Large intestine (tissue), 3 donors: ENCODE data around the gene KIF26B. TPM values are rescaled to one million over a fixed set of nuclear protein-coding genes. Genes with fewer than 3 reads are reported as not detected.
"Not testable (repeated sequence)": the region's sequence is repeated elsewhere in the genome, so short reads cannot be mapped to it uniquely, and the experiment has no call there.

Source experiments
- DNase-seq, 2 donors: peaks; one replicate each; pipeline versions ENCODE4 v3.0.0 to v3.0.0-alpha.2; 2013
- H3K27ac ChIP-seq: one replicate; pipeline ENCODE4 v1.5.1; 2013; ENCODE audit warnings: low read length
- H3K27me3 ChIP-seq: 2 replicates; pipeline ENCODE4 v1.6.1; 2013; ENCODE audit warnings: low read length; ENCODE audit not compliant: control insufficient read depth, insufficient read depth
- H3K36me3 ChIP-seq: 2 replicates; pipeline ENCODE4 v1.6.1; 2013; ENCODE audit warnings: low read length; ENCODE audit not compliant: control insufficient read depth, insufficient read depth
- H3K4me1 ChIP-seq: one replicate; pipeline ENCODE4 v1.6.1; 2013; ENCODE audit warnings: low read length; ENCODE audit not compliant: control insufficient read depth, insufficient read depth
- H3K4me3 ChIP-seq: one replicate; pipeline ENCODE4 v1.5.1; 2013; ENCODE audit warnings: low read length
- H3K9me3 ChIP-seq: one replicate; pipeline ENCODE4 v1.6.1; 2013; ENCODE audit warnings: mild to moderate bottlenecking, low read depth, low read length, moderate library complexity; ENCODE audit not compliant: control insufficient read depth
- WGBS: methylation state at CpG from one replicate; pipeline ENCODE4 v1.1.5; 2013; ENCODE audit warnings: low lambda C conversion rate; ENCODE audit not compliant: insufficient coverage; 5-methylcytosine and 5-hydroxymethylcytosine counted together
- polyA plus RNA-seq: library from polyadenylated mRNA; unstranded; fragments of 120-200 nt; gene quantifications from one replicate; pipeline ENCODE4 v1.2.1, GENCODE V29; 2013

Gene KIF26B
- polyA plus RNA-seq, 1 donor, result 3.9 TPM

GRCh38 chr1:245332513-245332912, 177.7 kb downstream of the KIF26B start:
- DNase-seq, result no peak
- Histone ChIP-seq H3K27ac (no peak overlapping the region), H3K9me3 (no peaks in the 10 kb centered on the region), H3K36me3 (no peaks in the 10 kb centered on the region), H3K4me3 (no peak overlapping the region), H3K27me3 (no peaks in the 10 kb centered on the region), H3K4me1 (no peaks in the 10 kb centered on the region)
- WGBS, result no CpG with 5 or more reads among the region's 6 CpGs

- WGBS, result no CpG with 5 or more reads among the region's 4 CpGs
- Histone ChIP-seq H3K27me3 (no peaks in the 10 kb centered on the region), H3K27ac (no peak overlapping the region), H3K4me1 (no peaks in the 10 kb centered on the region), H3K4me3 (no peak overlapping the region), H3K36me3 (no peaks in the 10 kb centered on the region), H3K9me3 (no peaks in the 10 kb centered on the region)
- DNase-seq, result no peak
Measured at GRCh38 chr1:245334235-245334634, 179.4 kb downstream of the KIF26B start.

- H3K36me3 ChIP-seq, result no peaks in the 10 kb centered on the region
- H3K4me3 ChIP-seq, result no peak overlapping the region
- no peaks in the 10 kb centered on the region for H3K4me1 ChIP-seq
- no CpG with 5 or more reads among the region's 9 CpGs for WGBS
- no peak overlapping the region for H3K27ac ChIP-seq
- no peaks in the 10 kb centered on the region for H3K9me3 ChIP-seq
- H3K27me3 ChIP-seq, result no peaks in the 10 kb centered on the region
- no peak for DNase-seq
Measured at GRCh38 chr1:245334827-245335490, 180.2 kb downstream of the KIF26B start.

GRCh38 chr1:245335684-245336083, 180.9 kb downstream of the KIF26B start:
- H3K36me3 ChIP-seq, H3K4me3 ChIP-seq, DNase-seq, H3K4me1 ChIP-seq, H3K9me3 ChIP-seq, H3K27me3 ChIP-seq, H3K27ac ChIP-seq: not testable (repeated sequence)
- 100% methylated on average over 6 of the region's 22 CpGs for WGBS

GRCh38 chr1:245336149-245336983, 181.6 kb downstream of the KIF26B start:
- 67% methylated on average over 6 of the region's 22 CpGs for WGBS
- Histone ChIP-seq H3K4me1 (no peaks in the 10 kb centered on the region), H3K36me3 (no peaks in the 10 kb centered on the region), H3K4me3 (no peak overlapping the region), H3K9me3 (no peaks in the 10 kb centered on the region), H3K27ac (no peak overlapping the region), H3K27me3 (no peaks in the 10 kb centered on the region)
- peak in 1 of 2 donors; percentile 46 for DNase-seq

GRCh38 chr1:245336984-245337355, 182.2 kb downstream of the KIF26B start:
- no CpG with 5 or more reads among the region's 2 CpGs for WGBS
- not testable (repeated sequence) for H3K4me3 ChIP-seq, DNase-seq, H3K27ac ChIP-seq, H3K4me1 ChIP-seq, H3K36me3 ChIP-seq, H3K27me3 ChIP-seq, H3K9me3 ChIP-seq

GRCh38 chr1:245337829-245338484, 183.2 kb downstream of the KIF26B start:
- peak in 1 of 2 donors; percentile 36 for DNase-seq
- Histone ChIP-seq H3K36me3 (no peaks in the 10 kb centered on the region), H3K27ac (no peak overlapping the region), H3K4me3 (no peak overlapping the region), H3K4me1 (no peaks in the 10 kb centered on the region), H3K9me3 (no peaks in the 10 kb centered on the region), H3K27me3 (no peaks in the 10 kb centered on the region)
- 15% methylated on average over 4 of the region's 10 CpGs for WGBS

GRCh38 chr1:245338485-245338877, 183.7 kb downstream of the KIF26B start:
- Histone ChIP-seq H3K36me3 (no peaks in the 10 kb centered on the region), H3K4me3 (no peak overlapping the region), H3K27ac (no peak overlapping the region), H3K4me1 (no peaks in the 10 kb centered on the region), H3K9me3 (no peaks in the 10 kb centered on the region), H3K27me3 (no peaks in the 10 kb centered on the region)
- peak in 1 of 2 donors; percentile 22 for DNase-seq
- WGBS, result no CpG with 5 or more reads among the region's 5 CpGs

GRCh38 chr1:245341743-245342142, 187.0 kb downstream of the KIF26B start:
- WGBS, result no CpG with 5 or more reads among the region's 5 CpGs
- Histone ChIP-seq H3K4me3 (no peak overlapping the region), H3K9me3 (peaks cover 2% of the 10 kb centered on the region), H3K4me1 (no peaks in the 10 kb centered on the region), H3K27ac (no peak overlapping the region), H3K36me3 (no peaks in the 10 kb centered on the region), H3K27me3 (no peaks in the 10 kb centered on the region)
- DNase-seq, result no peak

- Histone ChIP-seq H3K27ac (no peak overlapping the region), H3K4me3 (no peak overlapping the region), H3K9me3 (peaks cover 6% of the 10 kb centered on the region), H3K36me3 (no peaks in the 10 kb centered on the region), H3K27me3 (no peaks in the 10 kb centered on the region), H3K4me1 (no peaks in the 10 kb centered on the region)
- no peak for DNase-seq
- 89% methylated on average over 7 of the region's 25 CpGs for WGBS
Measured at GRCh38 chr1:245345191-245345884, 190.6 kb downstream of the KIF26B start.
